Activated CD4-positive, CD25-positive, alpha-beta regulatory T cell treated with anti-CD3 and anti-CD28 coated beads, Interleukin-2, amount 50 U/mL, for 72 hours (primary cell): Measurements from ENCODE around the gene CFAP92.

Experiments
- DNase-seq: peaks from one replicate; pipeline ENCODE4 v3.0.0; 2021

The CFAP92 gene

DNA sequence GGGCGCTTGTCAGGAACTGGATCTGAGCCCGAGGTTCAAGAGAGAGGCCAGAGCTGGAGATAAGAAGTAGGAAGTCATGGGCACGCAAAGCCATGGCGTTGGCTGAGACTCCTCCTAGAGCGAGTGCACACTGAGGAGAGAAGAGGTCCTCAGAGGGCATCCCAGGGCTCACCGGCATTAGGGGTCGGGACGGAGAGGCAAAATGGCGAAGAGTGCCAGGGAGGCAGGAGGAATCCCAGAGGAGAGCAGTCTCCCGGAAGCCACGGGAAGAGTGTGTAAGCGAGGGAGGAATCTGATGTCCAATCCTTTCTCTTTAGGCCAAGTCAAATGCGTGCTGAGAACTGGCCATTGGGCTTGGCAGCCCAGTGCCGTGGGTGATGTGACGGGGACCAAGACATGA is 31.2 kb upstream of the CFAP92 start:
- DNase-seq, result no peak

DNA sequence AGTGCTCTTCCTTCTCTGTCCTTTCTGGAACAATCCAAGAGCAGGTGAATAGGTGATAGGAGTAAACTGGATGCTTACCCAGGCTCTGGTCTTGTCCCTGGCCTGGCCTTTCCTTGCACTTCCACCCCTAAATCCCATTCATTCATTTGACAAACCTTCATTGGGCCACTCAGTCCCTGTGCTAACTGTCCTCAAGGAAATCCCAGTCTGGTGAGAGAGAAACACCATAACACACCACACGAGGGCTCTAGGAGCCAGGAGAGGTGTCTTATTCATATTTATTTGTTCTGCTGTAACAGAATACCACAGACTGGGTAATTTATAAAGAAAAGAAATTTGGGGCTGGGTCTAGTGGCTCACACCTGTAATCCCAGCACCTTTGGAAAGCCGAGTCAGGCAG is 30.0 kb upstream of the CFAP92 start:
- DNase-seq, result no peak

DNA sequence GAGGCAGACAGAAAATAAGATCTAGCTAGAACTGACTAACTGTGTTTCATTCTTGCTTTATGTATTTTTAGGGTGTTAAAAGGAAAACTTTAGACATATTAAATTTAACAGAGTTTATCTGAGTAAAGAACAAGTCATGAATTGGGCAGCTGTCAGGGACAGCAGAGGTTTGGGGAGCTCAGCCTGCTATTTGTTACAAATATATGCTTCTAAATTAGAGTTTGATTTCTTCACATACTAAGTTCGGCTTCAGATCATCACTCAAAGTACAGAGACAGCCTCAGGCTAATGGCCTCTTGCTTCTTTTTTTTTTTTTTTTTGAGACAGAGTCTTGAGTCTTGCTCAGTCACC is 29.1 kb upstream of the CFAP92 start:
- no peak for DNase-seq

DNA sequence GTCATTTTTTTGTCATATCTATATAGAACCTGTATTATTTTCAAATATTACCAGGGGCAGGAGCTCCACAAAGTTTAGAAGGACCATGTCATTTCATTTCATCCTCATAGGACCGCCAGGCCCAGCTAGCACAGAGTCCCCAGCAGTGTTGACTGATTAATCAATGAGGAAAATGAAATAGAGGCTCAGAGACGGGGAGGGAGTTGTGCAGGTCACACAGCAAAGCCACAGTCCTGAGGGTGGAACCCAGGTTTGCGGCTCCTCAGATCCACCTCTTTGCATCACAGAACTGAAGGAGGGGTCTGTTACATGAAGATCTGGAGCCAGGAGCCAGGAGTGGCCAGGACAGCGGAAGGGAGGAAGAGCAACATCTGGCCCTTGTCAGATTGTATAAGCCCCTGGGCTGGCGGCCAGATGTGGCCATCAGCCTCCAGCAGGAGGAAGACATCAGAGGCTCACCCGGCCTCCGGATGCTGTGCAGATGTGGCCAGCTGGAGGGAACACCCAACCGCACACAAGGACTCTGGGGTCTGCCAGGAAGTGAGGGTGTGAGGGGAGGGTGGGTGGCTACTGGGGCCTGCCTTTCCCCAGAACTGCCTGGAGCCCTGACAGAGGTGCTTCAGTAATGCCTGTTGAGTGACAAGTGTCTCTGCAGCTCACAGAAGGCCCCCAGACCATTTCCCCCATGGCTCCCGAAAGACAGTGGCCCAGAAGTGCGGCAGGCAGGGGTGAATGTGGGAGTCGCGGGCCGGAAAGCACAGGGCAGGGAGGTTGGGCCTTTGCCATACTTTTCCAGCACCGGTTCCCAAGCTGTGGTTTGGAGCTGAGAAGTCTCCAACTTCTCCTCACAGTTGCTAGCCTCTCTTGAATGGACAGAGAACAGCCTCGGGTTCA is 28.5 kb upstream of the CFAP92 start:
- no peak for DNase-seq

GRCh38 chr3:129021140-129021551 is 27.3 kb upstream of the CFAP92 start:
- no peak for DNase-seq

DNA sequence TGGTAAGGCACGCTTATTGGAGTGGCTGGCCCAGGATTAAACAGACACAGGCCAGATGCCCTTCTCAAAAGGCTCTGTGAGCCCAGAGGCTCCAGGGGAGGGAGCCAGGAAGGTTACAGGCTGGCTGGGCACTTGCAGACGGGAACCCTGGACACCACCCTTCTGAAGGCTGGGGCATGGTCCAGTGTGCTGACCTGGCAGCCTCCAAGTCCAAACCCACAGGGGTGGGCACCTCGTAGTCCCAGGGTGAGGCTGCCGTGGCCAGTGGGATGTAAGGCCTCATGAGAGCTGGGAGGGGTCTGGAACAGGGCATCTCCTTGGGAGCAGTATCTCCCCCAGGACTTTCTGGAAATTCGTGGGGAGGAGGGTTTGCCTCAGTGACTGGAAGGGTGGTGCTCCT is 26.8 kb upstream of the CFAP92 start:
- DNase-seq, result no peak

- no peak for DNase-seq
Observed at GRCh38 chr3:129019266-129019665, 25.4 kb upstream of the CFAP92 start.

GRCh38 chr3:129018751-129019150 is 24.9 kb upstream of the CFAP92 start:
- no peak for DNase-seq

GRCh38 chr3:129018271-129018670 is 24.4 kb upstream of the CFAP92 start:
- DNase-seq, result no peak

DNA sequence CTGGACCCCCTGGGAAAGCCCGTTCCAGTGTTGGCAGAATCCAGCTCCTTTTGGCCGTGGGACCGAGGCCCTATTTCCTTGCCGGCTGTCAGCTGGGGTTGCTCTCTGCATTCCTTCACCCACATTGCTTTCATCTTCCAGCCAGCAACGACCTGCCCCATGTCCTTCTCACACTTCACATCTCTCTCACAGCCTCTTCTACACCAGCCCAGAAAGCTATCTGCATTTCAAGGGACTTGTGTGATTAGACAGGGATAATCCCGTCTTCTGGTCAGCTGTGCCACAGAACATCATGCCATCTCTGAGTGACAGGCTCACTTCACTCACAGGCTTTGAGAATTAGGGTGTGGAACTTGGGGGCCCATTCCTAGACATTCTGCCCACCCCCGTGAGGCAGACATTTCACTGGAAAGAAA is 23.6 kb upstream of the CFAP92 start:
- DNase-seq, result no peak

GRCh38 chr3:129016720-129017483 is 23.0 kb upstream of the CFAP92 start:
- DNase-seq, result no peak

DNA sequence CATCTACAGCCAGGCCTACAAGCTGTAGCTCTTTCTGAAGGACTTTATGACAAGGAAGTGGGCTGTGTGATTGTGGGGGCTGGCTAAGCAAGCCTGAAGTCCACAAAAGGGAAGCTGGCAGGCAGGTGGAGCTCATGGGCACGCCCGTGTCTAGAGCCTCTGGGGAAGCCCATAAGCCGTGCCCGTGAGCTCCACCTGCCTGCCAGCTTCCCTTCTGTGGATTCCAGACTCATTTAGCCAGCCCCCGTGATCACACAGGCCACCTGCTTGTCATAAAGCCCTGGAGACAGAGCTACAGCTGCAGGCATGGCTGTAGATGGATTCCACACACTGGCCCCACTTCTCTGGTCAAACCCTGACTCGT is 22.5 kb upstream of the CFAP92 start:
- no peak for DNase-seq

- DNase-seq, result peak; percentile 45
Observed at GRCh38 chr3:129015388-129016105, 21.7 kb upstream of the CFAP92 start.

- no peak for DNase-seq
Observed at GRCh38 chr3:129014793-129015345, 21.0 kb upstream of the CFAP92 start.

- no peak for DNase-seq
Observed at GRCh38 chr3:129014148-129014547, 20.3 kb upstream of the CFAP92 start.

GRCh38 chr3:129013491-129013891 is 19.6 kb upstream of the CFAP92 start:
- no peak for DNase-seq

GRCh38 chr3:129010310-129010956 is 16.6 kb upstream of the CFAP92 start:
- no peak for DNase-seq

DNA sequence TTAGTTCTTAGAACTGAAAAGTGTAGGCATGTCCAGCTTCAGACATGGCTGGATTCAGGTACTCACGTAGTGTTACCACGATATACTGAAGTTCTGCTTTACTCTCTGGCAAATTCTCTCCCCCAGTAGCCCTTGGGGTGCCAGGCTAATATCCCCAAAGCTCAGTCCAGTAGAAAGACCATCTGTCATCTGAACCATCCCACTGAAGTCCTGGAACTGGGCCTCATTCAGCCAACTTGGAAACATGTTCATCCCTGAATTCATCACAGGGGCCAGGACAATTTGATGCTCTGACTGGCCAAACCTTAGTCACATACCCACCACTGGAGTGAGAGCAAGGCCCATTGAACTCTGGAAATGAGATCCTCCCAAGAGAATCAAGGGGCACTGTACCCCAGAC is 15.4 kb upstream of the CFAP92 start:
- DNase-seq, result no peak

DNA sequence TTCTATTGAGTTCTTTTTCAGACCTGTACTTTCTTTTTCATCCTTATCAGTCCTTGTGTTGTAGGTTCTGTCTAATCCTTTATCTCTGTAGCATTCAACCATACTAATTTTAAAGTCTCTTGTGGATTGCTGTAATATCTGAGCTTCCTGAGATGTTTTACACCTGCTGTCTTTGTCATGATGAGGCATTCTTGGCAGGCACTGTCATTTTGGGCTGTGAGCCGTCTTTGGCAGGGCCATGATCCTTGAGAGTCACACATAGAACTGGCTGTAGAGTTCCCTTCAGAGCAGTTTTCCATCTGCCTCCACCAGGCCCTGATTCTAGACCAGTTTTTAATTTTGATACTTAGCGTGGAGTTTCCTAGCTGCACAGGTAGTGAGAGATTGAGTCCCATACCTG is 13.9 kb upstream of the CFAP92 start:
- no peak for DNase-seq

GRCh38 chr3:129006864-129007263 is 13.0 kb upstream of the CFAP92 start:
- DNase-seq, result no peak

- no peak for DNase-seq
Observed at GRCh38 chr3:129005526-129006303, 11.8 kb upstream of the CFAP92 start.
